ENCODE measurements around the gene MBOAT2. TPM values are rescaled to one million over a fixed set of nuclear protein-coding genes. Genes with fewer than 3 reads are reported as not detected.

The MBOAT2 gene
- total RNA-seq, 4 donors from 2014 or later, result 0.83 to 5.8 (median 3.9) TPM

GRCh38 chr2:9018109-9018508 is 14.6 kb upstream of the MBOAT2 start:
- H3K36me3 ChIP-seq, result no peaks in the 10 kb centered on the region
- no peak overlapping the region for H3K4me3 ChIP-seq
- H3K27ac ChIP-seq, result no peak overlapping the region
- ATAC-seq (no peak), DNase-seq (no peak)
- TF ChIP-seq CTCF (IDR thresholded peaks at IDR 0.05 in 4 of 5, conservative IDR thresholded peaks at IDR 0.05 in 1 of 5), result no peak
- no peak for TF ChIP-seq POLR2A (IDR thresholded peaks at IDR 0.05)
- in situ Hi-C loops (cut with MboI; ENCODE audit: low sequenced_read_pairs in 4 of 4), result no loop called here
- H3K4me1 ChIP-seq, result no peaks in the 10 kb centered on the region
- H3K27me3 ChIP-seq, result no peaks in the 10 kb centered on the region
- intact Hi-C loops (cut with DNase I; ENCODE audit: low total_unique reads), result no loop called here
- H3K9me3 ChIP-seq, result no peaks in the 10 kb centered on the region

DNA sequence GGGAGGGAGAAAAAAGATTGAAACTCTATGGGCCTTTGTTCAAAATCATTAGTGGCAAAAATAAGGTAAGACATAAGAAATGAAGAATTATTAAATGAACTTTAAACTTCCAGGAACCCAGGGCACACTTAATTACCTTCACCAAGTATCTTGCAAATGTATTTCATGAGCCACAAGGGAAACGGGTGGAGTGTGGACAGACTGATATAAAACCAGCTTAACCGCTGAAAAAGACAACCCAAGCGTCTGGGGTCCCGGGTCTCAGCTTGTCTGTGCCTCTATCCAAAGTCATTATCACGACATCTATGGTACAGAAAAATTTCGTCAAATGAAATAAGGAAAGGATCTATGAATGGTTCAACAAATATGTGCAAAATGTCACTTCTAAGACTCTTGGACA is 13.9 kb upstream of the MBOAT2 start:
- DNase-seq, result no peak
- in situ Hi-C loops (cut with MboI; ENCODE audit: low sequenced_read_pairs in 4 of 4) (no loop called here), intact Hi-C loops (cut with DNase I; ENCODE audit: low total_unique reads) (no loop called here)
- Histone ChIP-seq H3K27ac (no peak overlapping the region), H3K36me3 (no peaks in the 10 kb centered on the region), H3K9me3 (no peaks in the 10 kb centered on the region), H3K27me3 (no peaks in the 10 kb centered on the region), H3K4me1 (no peaks in the 10 kb centered on the region), H3K4me3 (no peak overlapping the region)
- no peak for ATAC-seq
- TF ChIP-seq POLR2A (IDR thresholded peaks at IDR 0.05) (no peak), CTCF (IDR thresholded peaks at IDR 0.05 in 4 of 5, conservative IDR thresholded peaks at IDR 0.05 in 1 of 5) (no peak)

GRCh38 chr2:9015998-9016397 is 12.5 kb upstream of the MBOAT2 start:
- ATAC-seq, result no peak

DNA sequence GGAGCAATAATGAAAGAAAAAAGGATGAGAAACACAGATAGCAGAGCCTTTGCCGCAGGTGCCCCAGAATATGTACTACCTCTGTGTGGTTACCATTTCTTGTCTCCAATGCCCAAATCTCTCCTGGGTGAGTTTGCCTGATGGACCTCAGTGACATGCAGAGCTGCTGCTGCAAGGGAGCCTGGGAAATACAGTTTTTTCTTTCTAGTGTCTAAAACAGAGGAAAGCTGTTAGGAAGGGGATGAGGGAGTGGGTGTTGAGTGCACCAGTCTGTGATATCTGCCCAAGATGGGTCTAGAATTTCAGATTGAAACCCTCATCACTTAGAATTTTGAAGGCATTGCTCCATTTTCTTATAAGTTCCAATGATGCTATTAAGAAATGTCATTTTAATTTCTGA is 9.9 kb upstream of the MBOAT2 start:
- intact Hi-C loops (cut with DNase I; ENCODE audit: low total_unique reads), result no loop called here
- no peak for ATAC-seq

More at GRCh38 chr2:9015998-9016397, 12.5 kb upstream of the MBOAT2 start:
- in situ Hi-C loops (cut with MboI; ENCODE audit: low sequenced_read_pairs in 4 of 4) (no loop called here), intact Hi-C loops (cut with DNase I; ENCODE audit: low total_unique reads) (no loop called here)
- Histone ChIP-seq H3K9me3 (no peaks in the 10 kb centered on the region), H3K36me3 (no peaks in the 10 kb centered on the region), H3K4me1 (no peaks in the 10 kb centered on the region), H3K27ac (no peak overlapping the region), H3K27me3 (no peaks in the 10 kb centered on the region), H3K4me3 (no peak overlapping the region)
- TF ChIP-seq CTCF (IDR thresholded peaks at IDR 0.05 in 4 of 5, conservative IDR thresholded peaks at IDR 0.05 in 1 of 5) (no peak), POLR2A (IDR thresholded peaks at IDR 0.05) (no peak)
- no peak for DNase-seq

More for the DNA sequence above, 9.9 kb upstream of the MBOAT2 start:
- TF ChIP-seq CTCF (IDR thresholded peaks at IDR 0.05 in 4 of 5, conservative IDR thresholded peaks at IDR 0.05 in 1 of 5) (no peak), POLR2A (IDR thresholded peaks at IDR 0.05) (no peak)
- Histone ChIP-seq H3K4me3 (no peak overlapping the region), H3K27me3 (no peaks in the 10 kb centered on the region), H3K36me3 (no peaks in the 10 kb centered on the region), H3K9me3 (no peaks in the 10 kb centered on the region), H3K4me1 (no peaks in the 10 kb centered on the region), H3K27ac (no peak overlapping the region)
- DNase-seq, result no peak
- in situ Hi-C loops (cut with MboI; ENCODE audit: low sequenced_read_pairs in 4 of 4), result no loop called here
